ENCODE data around the gene NDUFB8.

Gene NDUFB8

DNA sequence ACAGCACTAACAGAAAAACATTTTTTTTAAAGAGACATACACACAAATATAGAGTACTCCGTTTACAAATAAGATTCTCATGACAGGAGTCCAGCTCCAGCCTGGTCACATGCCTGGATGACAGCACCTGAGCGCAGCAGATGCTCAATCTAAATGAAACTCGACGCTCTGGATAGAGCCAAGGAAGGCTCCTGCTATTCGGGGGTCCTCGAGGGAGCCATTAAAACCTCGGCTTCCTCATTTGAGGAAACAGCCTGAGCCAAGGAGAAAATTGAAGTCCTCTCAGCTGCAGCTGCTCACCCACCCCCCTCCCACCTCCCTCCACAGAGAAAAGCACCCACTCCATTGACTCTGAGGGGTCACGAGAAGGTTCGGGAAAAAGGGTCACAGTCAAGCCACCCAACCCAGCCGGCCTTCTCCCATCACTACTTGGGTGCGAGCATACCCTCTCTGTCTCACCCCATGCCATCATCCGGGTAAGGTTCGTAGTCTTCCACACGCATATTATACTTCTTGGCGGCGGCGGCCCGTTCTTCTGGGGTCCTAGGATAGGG, 673 bp downstream of the NDUFB8 start:
- TF ChIP-seq, protein P1, sequence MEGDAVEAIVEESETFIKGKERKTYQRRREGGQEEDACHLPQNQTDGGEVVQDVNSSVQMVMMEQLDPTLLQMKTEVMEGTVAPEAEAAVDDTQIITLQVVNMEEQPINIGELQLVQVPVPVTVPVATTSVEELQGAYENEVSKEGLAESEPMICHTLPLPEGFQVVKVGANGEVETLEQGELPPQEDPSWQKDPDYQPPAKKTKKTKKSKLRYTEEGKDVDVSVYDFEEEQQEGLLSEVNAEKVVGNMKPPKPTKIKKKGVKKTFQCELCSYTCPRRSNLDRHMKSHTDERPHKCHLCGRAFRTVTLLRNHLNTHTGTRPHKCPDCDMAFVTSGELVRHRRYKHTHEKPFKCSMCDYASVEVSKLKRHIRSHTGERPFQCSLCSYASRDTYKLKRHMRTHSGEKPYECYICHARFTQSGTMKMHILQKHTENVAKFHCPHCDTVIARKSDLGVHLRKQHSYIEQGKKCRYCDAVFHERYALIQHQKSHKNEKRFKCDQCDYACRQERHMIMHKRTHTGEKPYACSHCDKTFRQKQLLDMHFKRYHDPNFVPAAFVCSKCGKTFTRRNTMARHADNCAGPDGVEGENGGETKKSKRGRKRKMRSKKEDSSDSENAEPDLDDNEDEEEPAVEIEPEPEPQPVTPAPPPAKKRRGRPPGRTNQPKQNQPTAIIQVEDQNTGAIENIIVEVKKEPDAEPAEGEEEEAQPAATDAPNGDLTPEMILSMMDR (IDR thresholded peaks at IDR 0.05; ENCODE audit: low read depth, low read length) = no peak
- no peak for DNase-seq (ENCODE audit: low read depth in 2 of 2)
- H3K4me3 ChIP-seq (replicated peaks in 1 of 2; ENCODE audit: low read depth in 2 of 2, low read length in 2 of 2) = peak overlapping the region; percentile 98 to 99

DNA sequence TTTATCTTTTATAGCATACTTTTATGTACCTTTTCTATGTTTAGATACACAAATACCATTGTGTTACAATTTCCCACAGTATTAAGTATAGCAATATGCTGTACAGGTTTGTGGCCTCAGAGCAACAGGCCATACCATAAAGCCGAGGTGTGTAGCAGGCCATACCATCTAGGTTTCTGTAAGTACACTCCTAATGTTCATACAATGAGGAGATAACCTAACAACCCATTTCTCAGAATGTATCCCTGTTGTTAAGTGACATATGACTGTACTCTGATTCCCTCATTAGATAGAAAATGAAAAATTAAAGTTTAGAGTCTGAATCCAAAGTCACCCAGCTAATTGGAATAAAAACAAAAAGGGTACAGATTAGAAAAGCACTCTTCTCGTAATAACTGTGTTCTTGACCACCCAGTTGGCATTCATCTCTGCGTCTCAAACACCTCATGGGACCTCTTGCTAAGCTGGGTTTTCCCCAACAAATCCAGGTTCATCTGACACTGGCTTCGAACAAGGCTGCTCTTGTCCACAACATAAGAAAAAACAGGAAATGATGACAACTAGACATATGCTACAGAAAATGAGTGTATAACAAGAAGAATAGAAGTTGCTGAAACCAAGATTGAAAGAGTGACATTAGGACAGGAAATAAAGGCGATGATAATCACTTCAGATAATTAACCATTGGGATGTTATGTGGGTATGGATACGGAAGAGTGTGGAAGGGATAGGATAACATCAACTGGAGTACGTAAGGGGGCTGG, 1.4 kb downstream of the NDUFB8 start:
- TF ChIP-seq, protein P1 (IDR thresholded peaks at IDR 0.05; ENCODE audit: low read depth, low read length) = no peak
- peak in 1 of 2 donors; percentile 52 for DNase-seq (ENCODE audit: low read depth in 2 of 2)
- H3K4me3 ChIP-seq (replicated peaks in 1 of 2; ENCODE audit: low read depth in 2 of 2, low read length in 2 of 2) = peak overlapping the region; percentile 98 to 99

DNA sequence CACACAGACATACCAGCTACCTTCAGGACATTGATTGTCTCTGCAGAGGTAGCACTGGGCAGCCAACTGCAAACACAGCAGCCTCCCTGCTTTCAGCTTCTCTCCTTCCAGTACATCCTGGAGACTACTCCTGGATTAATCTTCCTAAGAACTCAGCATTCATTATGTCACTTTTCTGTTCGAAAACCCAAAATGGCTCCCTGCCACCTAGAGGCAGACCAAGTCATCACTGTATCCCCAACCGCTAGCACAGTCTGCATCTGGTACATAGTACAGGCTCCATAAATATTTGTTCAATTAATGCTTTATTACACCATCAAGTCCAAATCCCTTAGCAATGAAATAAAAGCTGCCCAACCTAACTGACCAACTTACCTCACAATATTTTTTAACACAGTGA, 5.0 kb downstream of the NDUFB8 start:
- TF ChIP-seq, protein P1 (IDR thresholded peaks at IDR 0.05; ENCODE audit: low read depth, low read length) = peak; percentile 3
- DNase-seq (ENCODE audit: low read depth in 2 of 2) = no peak

DNA sequence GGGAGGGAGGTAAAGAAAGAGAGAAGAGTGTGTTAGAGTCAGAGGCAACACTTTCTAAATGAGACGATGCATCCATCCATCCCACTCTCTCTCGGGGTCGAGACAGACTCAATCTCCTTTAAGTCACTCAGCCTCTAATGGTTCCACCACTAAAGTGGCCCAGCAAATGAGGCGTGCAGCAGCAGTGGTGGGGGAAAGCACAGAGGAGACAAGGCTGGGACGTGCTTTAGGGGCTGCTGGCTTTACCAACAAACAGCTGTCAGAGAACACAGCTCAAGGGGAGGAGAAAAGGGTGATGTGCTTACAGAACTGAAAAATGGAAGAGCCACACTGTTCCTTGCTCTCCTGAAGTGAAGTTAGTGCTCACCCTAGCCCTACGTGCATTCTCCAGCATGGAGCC, 5.5 kb downstream of the NDUFB8 start:
- no peak for DNase-seq (ENCODE audit: low read depth in 2 of 2)
- no peak overlapping the region for H3K4me3 ChIP-seq (replicated peaks in 1 of 2; ENCODE audit: low read depth in 2 of 2, low read length in 2 of 2)
- TF ChIP-seq, protein P1 (IDR thresholded peaks at IDR 0.05; ENCODE audit: low read depth, low read length) = no peak

More for the DNA sequence above, 5.0 kb downstream of the NDUFB8 start:
- H3K4me3 ChIP-seq (replicated peaks in 1 of 2; ENCODE audit: low read depth in 2 of 2, low read length in 2 of 2) = no peak overlapping the region

DNA sequence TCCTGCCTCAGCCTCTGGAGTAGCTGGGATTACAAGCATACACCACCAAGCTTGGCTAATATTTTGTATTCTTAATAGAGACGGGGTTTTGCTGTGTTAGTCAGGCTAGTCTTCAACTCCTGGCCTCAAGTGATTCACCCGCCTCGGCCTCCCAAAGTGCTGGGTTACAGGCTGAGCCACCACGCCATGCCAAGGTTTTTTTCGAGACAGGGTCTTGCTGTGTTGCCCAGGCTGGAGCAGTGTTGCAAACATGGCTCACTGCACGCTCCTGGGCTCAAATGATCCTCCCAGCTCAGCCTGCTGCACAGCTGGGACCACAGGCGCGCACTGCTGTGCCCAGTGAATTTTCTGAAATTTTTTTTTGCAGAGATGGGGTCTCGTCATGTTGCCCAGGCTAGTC, 6.7 kb downstream of the NDUFB8 start:
- TF ChIP-seq, protein P1 (IDR thresholded peaks at IDR 0.05; ENCODE audit: low read depth, low read length) = no peak
- no peak overlapping the region for H3K4me3 ChIP-seq (replicated peaks in 1 of 2; ENCODE audit: low read depth in 2 of 2, low read length in 2 of 2)
- DNase-seq (ENCODE audit: low read depth in 2 of 2) = peak in 1 of 2 donors; percentile 46

DNA sequence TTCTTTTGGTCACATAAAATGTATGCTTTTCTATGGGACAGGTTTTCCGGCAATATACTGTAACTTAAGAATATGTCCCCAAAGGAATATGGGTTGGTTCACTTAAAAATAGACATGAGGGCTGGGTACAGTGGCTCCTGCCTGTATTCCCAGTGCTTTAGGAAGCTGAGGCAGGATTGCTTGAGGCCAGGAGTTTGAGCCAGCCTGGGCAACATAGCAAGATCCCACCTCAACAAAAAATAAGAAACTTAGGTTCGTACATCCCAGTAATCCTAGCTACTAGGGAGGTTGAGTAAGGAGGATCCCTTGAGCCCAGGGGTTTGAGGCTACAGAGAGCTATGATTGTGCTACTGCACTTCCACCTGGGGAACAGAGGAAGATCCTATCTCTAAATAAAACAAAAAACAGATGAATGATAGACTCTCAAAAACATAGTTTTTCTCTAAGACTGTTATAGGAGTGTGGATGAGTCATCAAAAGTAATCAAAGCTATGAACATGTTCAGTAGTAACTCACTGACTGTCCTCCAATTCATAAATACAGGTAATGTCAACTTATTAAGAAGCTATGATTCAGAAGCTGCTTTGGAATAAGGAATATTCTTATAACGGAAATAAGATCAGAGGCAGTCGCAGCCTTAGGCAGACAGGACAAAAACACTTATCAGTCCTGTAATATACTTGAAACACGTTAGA, 7.4 kb downstream of the NDUFB8 start:
- no peak overlapping the region for H3K4me3 ChIP-seq (replicated peaks in 1 of 2; ENCODE audit: low read depth in 2 of 2, low read length in 2 of 2)
- TF ChIP-seq, protein P1 (IDR thresholded peaks at IDR 0.05; ENCODE audit: low read depth, low read length) = no peak
- DNase-seq (ENCODE audit: low read depth in 2 of 2) = peak in 1 of 2 donors; percentile 23
